SH-SY5Y (cell line): ENCODE results near the gene SLC10A7.

ENCODE experiments used
- GATA2 ChIP-seq: IDR thresholded peaks from 2 replicates; pipeline ENCODE4 v1.6.1; 2011; ENCODE audit warnings: mild to moderate bottlenecking, low read depth, low read length
- GATA3 ChIP-seq: IDR thresholded peaks from 2 replicates; pipeline ENCODE4 v1.6.1; 2011; ENCODE audit warnings: low read depth, mild to moderate bottlenecking, low read length, moderate library complexity

SLC10A7 gene

GRCh38 chr4:146521541-146522097 is at the start of gene SLC10A7:
SLC10A7 (minus strand) TSS chr4:146521940; CDS start chr4:146521717, 223 bp downstream.
- TF ChIP-seq GATA2: no peak
- TF ChIP-seq GATA3: no peak

- TF ChIP-seq GATA3 (no peak), GATA2 (no peak)
Observed at GRCh38 chr4:146567396-146567795, 45.7 kb upstream of the SLC10A7 start.

GRCh38 chr4:146564492-146564891 is 42.8 kb upstream of the SLC10A7 start:
- TF ChIP-seq GATA3 (no peak), GATA2 (no peak)

- TF ChIP-seq GATA3 (no peak), GATA2 (no peak)
Observed at GRCh38 chr4:146550161-146550560, 28.4 kb upstream of the SLC10A7 start.

- TF ChIP-seq GATA2 (no peak), GATA3 (no peak)
Observed at GRCh38 chr4:146548443-146548842, 26.7 kb upstream of the SLC10A7 start.

- no peak for TF ChIP-seq GATA3
- no peak for TF ChIP-seq GATA2
Observed at GRCh38 chr4:146545102-146545501, 23.4 kb upstream of the SLC10A7 start.

- TF ChIP-seq GATA3: no peak
- no peak for TF ChIP-seq GATA2
Observed at GRCh38 chr4:146534178-146534577, 12.4 kb upstream of the SLC10A7 start.

GRCh38 chr4:146525754-146526153 is 4.0 kb upstream of the SLC10A7 start:
- no peak for TF ChIP-seq GATA3

GRCh38 chr4:146524663-146525062 is 2.9 kb upstream of the SLC10A7 start:
- TF ChIP-seq GATA3 (no peak), GATA2 (no peak)

- TF ChIP-seq GATA3 (no peak), GATA2 (no peak)
Observed at GRCh38 chr4:146522869-146523205, 1.1 kb upstream of the SLC10A7 start.

- TF ChIP-seq GATA3 (no peak), GATA2 (no peak)
Observed at GRCh38 chr4:146522098-146522868, 543 bp upstream of the SLC10A7 start.

GRCh38 chr4:146520896-146521540 is 722 bp downstream of the SLC10A7 start:
- no peak for TF ChIP-seq GATA2
- TF ChIP-seq GATA3: no peak

GRCh38 chr4:146514651-146515357 is 6.9 kb downstream of the SLC10A7 start:
- TF ChIP-seq GATA2 (no peak), GATA3 (no peak)

GRCh38 chr4:146513548-146513947 is 8.2 kb downstream of the SLC10A7 start:
- TF ChIP-seq GATA2: no peak
- TF ChIP-seq GATA3: no peak
